GM12878 (cell line): ENCODE data around the gene GPR152. TPM values are rescaled to one million over a fixed set of nuclear protein-coding genes. Genes with fewer than 3 reads are reported as not detected.

Experiments
- ATAC-seq: fragments of 200-7000 bp; cut with Tn5 transposase; 3 replicates; pipeline ENCODE4 v1.9.1; 2020; ENCODE audit warnings: mild to moderate bottlenecking, moderate library complexity
- BruUV-seq: library from RNA; stranded (reverse); fragments of 400-500 nt; replicated peaks from 2 replicates; lab custom pipeline; 2021; lab: Mats Ljungman, UMichigan
- CTCF ChIA-PET: fragments of 300-600 bp; sonication (Branson Sonifier 250); formaldehyde crosslinking; extraction: SDS; loops from one replicate; lab custom pipeline; 2021; ENCODE audit warnings: inconsistent platforms; lab: Yijun Ruan, JAX
- POLR2A ChIA-PET: fragments of 350-600 bp; formaldehyde crosslinking; extraction: SDS; loops from one replicate; lab custom pipeline; 2021; ENCODE audit warnings: inconsistent platforms; lab: Charles Lee
- RAD21 ChIA-PET: fragments of 300-600 bp; sonication (Branson Sonifier 250); formaldehyde crosslinking; loops from one replicate; lab custom pipeline; 2023; ENCODE audit warnings: antibody characterized with exemption; ENCODE audit not compliant: unreplicated experiment; lab: Charles Lee
- SMC1A ChIA-PET: fragments of 300-600 bp; sonication (Branson Sonifier 250); formaldehyde crosslinking; loops from one replicate; lab custom pipeline; 2023; ENCODE audit not compliant: unreplicated experiment, uncharacterized antibody; lab: Charles Lee
- DNase-seq: peaks from one replicate; pipeline ENCODE4 v3.0.0-alpha.2; 2011; ENCODE audit warnings: low read depth, low spot score
- FAIRE-seq: peaks from 3 replicates; lab custom pipeline; 2011; peaks lifted over from hg19 to GRCh38; lab: Jason Lieb, UNC
- H2AFZ ChIP-seq: 2 replicates; pipeline ENCODE4 v1.6.0; 2011; ENCODE audit warnings: low read depth, low read length, control low read depth; ENCODE audit not compliant: control insufficient read depth
- H3K27ac ChIP-seq: 2 replicates; pipeline ENCODE4 v1.5.1; 2011; ENCODE audit warnings: control low read depth; ENCODE audit not compliant: control insufficient read depth, insufficient read depth
- H3K27me3 ChIP-seq, 2 experiments: replicated peaks in 1 of 2; 2 replicates each; pipeline versions ENCODE4 v1.6.0 to v1.6.1; 2011; ENCODE audit warnings: low read length in 1 of 2; ENCODE audit not compliant: control insufficient read depth in 2 of 2, insufficient read depth in 2 of 2
- H3K36me3 ChIP-seq, 2 experiments: 2 replicates each; pipeline ENCODE4 v1.5.1; 2011; ENCODE audit warnings: low read length in 1 of 2; ENCODE audit not compliant: control insufficient read depth in 2 of 2, insufficient read depth in 2 of 2
- H3K4me1 ChIP-seq: 2 replicates; pipeline ENCODE4 v1.6.1; 2011; ENCODE audit warnings: mild to moderate bottlenecking, low read length, moderate library complexity, mixed read lengths; ENCODE audit not compliant: control insufficient read depth, insufficient read depth
- H3K4me2 ChIP-seq: 2 replicates; pipeline ENCODE4 v1.6.0; 2011; ENCODE audit warnings: control low read depth; ENCODE audit not compliant: control insufficient read depth, insufficient read depth
- H3K4me3 ChIP-seq: fragments of 200-600 bp; sonication (generic); 2 replicates; pipeline ENCODE4 v1.5.1; 2016
- H3K79me2 ChIP-seq: 2 replicates; pipeline ENCODE4 v1.6.0; 2011; ENCODE audit warnings: low read length; ENCODE audit not compliant: control insufficient read depth, insufficient read depth
- H3K9ac ChIP-seq: 2 replicates; pipeline ENCODE4 v1.8.0; 2011; ENCODE audit warnings: low read length, control low read depth, mixed read lengths; ENCODE audit not compliant: control insufficient read depth, insufficient read depth
- H3K9me3 ChIP-seq: replicated peaks from 3 replicates; pipeline ENCODE4 v1.5.1; 2011; ENCODE audit warnings: mild to moderate bottlenecking, low read length; ENCODE audit not compliant: control insufficient read depth, insufficient read depth
- H4K20me1 ChIP-seq: 2 replicates; pipeline ENCODE4 v1.6.0; 2011; ENCODE audit not compliant: control insufficient read depth, insufficient read depth
- BCL3 ChIP-seq: IDR thresholded peaks from 2 replicates; pipeline ENCODE4 v1.6.1; 2011; ENCODE audit warnings: borderline replicate concordance, low read depth, mild to moderate bottlenecking, moderate library complexity, low read length; ENCODE audit not compliant: insufficient read depth, poor library complexity, severe bottlenecking
- MTA2 ChIP-seq: fragments of 450-650 bp; IDR thresholded peaks from 2 replicates; pipeline ENCODE4 v1.6.1; 2016; ENCODE audit warnings: low read depth, mild to moderate bottlenecking, moderate library complexity
- RUNX3 ChIP-seq: IDR thresholded peaks from 2 replicates; pipeline ENCODE4 v1.6.1; 2012; ENCODE audit warnings: low read length, inconsistent platforms
- TCF3 ChIP-seq: IDR thresholded peaks from 2 replicates; pipeline ENCODE4 v1.6.1; 2012; ENCODE audit warnings: low read depth, mild to moderate bottlenecking, low read length, borderline replicate concordance; ENCODE audit not compliant: insufficient read depth
- ZBTB33 ChIP-seq: fragments of 450-650 bp; IDR thresholded peaks from 2 replicates; pipeline ENCODE4 v1.6.1; 2017; ENCODE audit warnings: mild to moderate bottlenecking
- WGBS: methylation state at CpG from one replicate; pipeline ENCODE4 v1.1.6; 2016; ENCODE audit warnings: low lambda C conversion rate; ENCODE audit not compliant: insufficient replicate concordance, insufficient coverage; ENCODE audit errors: missing lambda C conversion rate; 5-methylcytosine and 5-hydroxymethylcytosine counted together
- in situ Hi-C: fragments of 300-500 bp; cut with MboI; formaldehyde crosslinking; loops from 9 replicates; pipeline ENCODE4 v1.14.3; 2018; ENCODE audit warnings: mixed read lengths
- intact Hi-C: fragments of 100-400 bp; cut with micrococcal nuclease; formaldehyde crosslinking; loops from one replicate; pipeline ENCODE4 v1.14.2; 2022; ENCODE audit not compliant: unreplicated experiment
- polyA plus RNA-seq, 11 experiments: library from polyadenylated mRNA; depleted of rRNA in 4 of 11; unstranded in 6 of 11; stranded (reverse) in 5 of 11; fragments of >200 nt; fragmentation: Nextera tagmentation in 4 of 11; fragmentation: Illumina TruSeq in 1 of 11; extraction: Ambion mirVana in 4 of 11; extraction: Trizol in 1 of 11; gene quantifications; 1 replicate in 1 of 11; 2 replicates in 10 of 11; pipeline versions ENCODE4 v1.2.1 to v1.2.3, GENCODE V29; 2011 to 2016; ENCODE audit warnings: inconsistent platforms in 2 of 11, missing spikeins in 2 of 11, low read depth in 1 of 11
- total RNA-seq, 4 experiments: library from RNA; depleted of rRNA in 3 of 4; stranded (reverse); fragments of >200 nt in 3 of 4; fragmentation: Illumina TruSeq in 1 of 4; extraction: Trizol in 1 of 4; gene quantifications; 2 replicates each; pipeline versions ENCODE4 v1.2.1 to v1.2.3, GENCODE V29; 2013 to 2021

GPR152 gene
- total and polyA plus RNA-seq, 10 of the 15 experiments (the other 5 are each of a cell fraction or from before 2014, with no cell fraction given), result not detected

- TF ChIP-seq ZBTB33, result no peak
- TF ChIP-seq BCL3, result no peak
- TF ChIP-seq, all 136 proteins: peak for 25
Measured at GRCh38 chr11:67420646-67421429, 31.7 kb downstream of the GPR152 start (continued).

DNA sequence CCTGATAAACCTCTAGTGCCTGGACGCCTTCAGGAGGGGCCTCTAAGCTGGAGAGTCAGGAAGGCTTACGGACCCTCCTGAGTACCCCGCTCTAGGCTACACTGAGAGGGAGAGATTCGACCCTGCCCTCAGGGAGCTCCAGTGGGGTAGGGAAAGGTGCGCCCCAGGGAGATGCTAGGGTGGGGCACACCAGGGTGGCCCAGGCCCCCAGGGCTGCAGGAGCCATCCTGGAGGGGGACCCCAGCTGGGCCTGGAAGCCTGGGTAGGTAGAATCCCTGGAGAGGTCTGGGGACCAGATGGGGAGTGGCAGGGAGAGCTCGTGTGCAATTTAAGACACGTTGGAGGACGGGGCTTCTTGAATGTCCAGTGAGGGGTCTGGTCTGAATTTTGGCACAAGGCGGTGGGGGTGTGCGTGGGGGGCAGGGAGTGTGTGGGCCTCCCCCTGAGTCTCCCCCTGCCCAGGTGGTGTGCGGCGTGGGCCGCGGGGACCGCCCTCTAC is 32.3 kb downstream of the GPR152 start:
- BruUV-seq, result no TSS peak

More for the DNA sequence above, 32.3 kb downstream of the GPR152 start:
- no peaks in the 10 kb centered on the region for H3K79me2 ChIP-seq
- ChIA-PET SMC1A (interaction anchor here (0.9 to 1.5 kb wide), 6 partner anchors 8 to 69 kb away, joined by 3 to 7 read pairs (median 3); partner anchors contain the start of gene TBC1D10C), CTCF (interaction anchor here (1.0 to 1.6 kb wide), 4 partner anchors 13 to 49 kb away, joined by 4 to 5 read pairs (median 4); partner anchors contain the start of genes PTPRCAP and TMEM134)
- H2AFZ ChIP-seq, result no peak overlapping the region; the same call in 1 of the 2 replicates
- intact Hi-C loops, result no loop called here
- DNase-seq, result no peak
- no peaks in the 10 kb centered on the region for H4K20me1 ChIP-seq
- no peaks in the 10 kb centered on the region for H3K36me3 ChIP-seq
- TF ChIP-seq MTA2 (no peak), TCF3 (0 out of 2 replicates have a peak, but pooled peaks have one; percentile 18), RUNX3 (peak; percentile 6; the same call in 1 of the 2 replicates)
- TF ChIP-seq, all 136 proteins: peak for 2
- FAIRE-seq (no peak), ATAC-seq (no peak)
- Histone ChIP-seq H3K4me2 (peak overlapping the region; percentile 91), H3K4me1 (peaks cover 2% of the 10 kb centered on the region; the same call in 1 of the 2 replicates), H3K4me3 (peak overlapping the region; percentile 71), H3K27ac (no peak overlapping the region), H3K27me3 (peaks cover 0 to 4% of the 10 kb centered on the region in 2 experiments; a peak in 3 of 4 replicates), H3K9ac (peak overlapping the region; percentile 21; the same call in 1 of the 2 replicates), H3K9me3 (no peaks in the 10 kb centered on the region)
- 33% methylated on average over 15 of the region's 15 CpGs for WGBS
- in situ Hi-C loops, result no loop called here
- ChIA-PET POLR2A (interaction anchor here (0.5 to 3.9 kb wide), 11 partner anchors 12 to 676 kb away, joined by 3 to 28 read pairs (median 6); partner anchors contain the start of genes PPP1CA, PTPRCAP and TBC1D10C), RAD21 (interaction anchor here (0.9 to 2.4 kb wide), 7 partner anchors 15 to 66 kb away, joined by 3 to 8 read pairs (median 4); partner anchors contain the start of genes POLD4, PPP1CA and RAD9A)
